Measurements from ENCODE around the gene SLC2A9. TPM values are rescaled to one million over a fixed set of nuclear protein-coding genes. Genes with fewer than 3 reads are reported as not detected.

SLC2A9 gene
- total RNA-seq, 1 donor from 2014 or later = 0.54 TPM

- H3K27me3 Mint-ChIP-seq (ENCODE audit: low read depth, unreplicated experiment) = peaks cover 8% of the 10 kb centered on the region
- TF ChIP-seq CTCF (IDR thresholded peaks at IDR 0.05; ENCODE audit: insufficient read depth, low read depth, low read length) (no peak), EZH2 (IDR thresholded peaks at IDR 0.05; ENCODE audit: insufficient read depth, low read length) (no peak)
- no peaks in the 10 kb centered on the region for H3K27me3 ChIP-seq (ENCODE audit: insufficient read depth, low read length)
- no peak overlapping the region for H3K27ac Mint-ChIP-seq (ENCODE audit: unreplicated experiment)
- H3K27ac ChIP-seq (ENCODE audit: low read depth, low read length) = no peak overlapping the region
- FAIRE-seq (no peak), DNase-seq (ENCODE audit: low read depth) (no peak)
- no peak overlapping the region for H3K9ac ChIP-seq (ENCODE audit: low read length)
- no peak overlapping the region for H3K4me2 ChIP-seq (ENCODE audit: low read length)
- peaks cover 3% of the 10 kb centered on the region for H3K9me3 Mint-ChIP-seq (ENCODE audit: unreplicated experiment)
- no peaks in the 10 kb centered on the region for H3K4me1 ChIP-seq (ENCODE audit: insufficient read depth, low read length)
- H4K20me1 ChIP-seq (ENCODE audit: insufficient read depth, low read length) = no peaks in the 10 kb centered on the region
- H3K36me3 ChIP-seq (ENCODE audit: insufficient read depth, low read length) = no peaks in the 10 kb centered on the region
- H3K4me3 ChIP-seq (ENCODE audit: insufficient read depth, low read depth, low read length) = no peak overlapping the region
- H3K79me2 ChIP-seq (ENCODE audit: insufficient read depth, low read length) = no peaks in the 10 kb centered on the region
- no peaks in the 10 kb centered on the region for H3K4me1 Mint-ChIP-seq (ENCODE audit: low read depth, unreplicated experiment)
- H3K36me3 Mint-ChIP-seq (ENCODE audit: low read depth, unreplicated experiment) = no peaks in the 10 kb centered on the region
- no peaks in the 10 kb centered on the region for H3K9me3 ChIP-seq (ENCODE audit: insufficient read depth, low read depth, low read length)
- H3K4me3 Mint-ChIP-seq (ENCODE audit: unreplicated experiment) = no peak overlapping the region
- no peak overlapping the region for H2AFZ ChIP-seq (ENCODE audit: low read depth, low read length)
These were observed 73.9 kb downstream of the SLC2A9 start for GRCh38 chr4:9947168-9948062.

- no peaks in the 10 kb centered on the region for H3K36me3 Mint-ChIP-seq (ENCODE audit: low read depth, unreplicated experiment)
- H2AFZ ChIP-seq (ENCODE audit: low read depth, low read length) = no peak overlapping the region
- TF ChIP-seq CTCF (IDR thresholded peaks at IDR 0.05; ENCODE audit: insufficient read depth, low read depth, low read length) = no peak
- TF ChIP-seq EZH2 (IDR thresholded peaks at IDR 0.05; ENCODE audit: insufficient read depth, low read length) = no peak
- no peak overlapping the region for H3K9ac ChIP-seq (ENCODE audit: low read length)
- no peak overlapping the region for H3K4me3 ChIP-seq (ENCODE audit: insufficient read depth, low read depth, low read length)
- H3K9me3 Mint-ChIP-seq (ENCODE audit: unreplicated experiment) = peaks cover 2% of the 10 kb centered on the region
- H3K4me3 Mint-ChIP-seq (ENCODE audit: unreplicated experiment) = no peak overlapping the region
- DNase-seq (ENCODE audit: low read depth) (no peak), FAIRE-seq (no peak)
- H3K4me1 Mint-ChIP-seq (ENCODE audit: low read depth, unreplicated experiment) = no peaks in the 10 kb centered on the region
- H3K4me2 ChIP-seq (ENCODE audit: low read length) = no peak overlapping the region
- no peak overlapping the region for H3K27ac Mint-ChIP-seq (ENCODE audit: unreplicated experiment)
- H3K27me3 ChIP-seq (ENCODE audit: insufficient read depth, low read length) = no peaks in the 10 kb centered on the region
- no peaks in the 10 kb centered on the region for H3K9me3 ChIP-seq (ENCODE audit: insufficient read depth, low read depth, low read length)
- H3K36me3 ChIP-seq (ENCODE audit: insufficient read depth, low read length) = no peaks in the 10 kb centered on the region
- no peaks in the 10 kb centered on the region for H3K4me1 ChIP-seq (ENCODE audit: insufficient read depth, low read length)
- no peaks in the 10 kb centered on the region for H3K79me2 ChIP-seq (ENCODE audit: insufficient read depth, low read length)
- no peaks in the 10 kb centered on the region for H4K20me1 ChIP-seq (ENCODE audit: insufficient read depth, low read length)
- H3K27ac ChIP-seq (ENCODE audit: low read depth, low read length) = no peak overlapping the region
- peaks cover 15% of the 10 kb centered on the region for H3K27me3 Mint-ChIP-seq (ENCODE audit: low read depth, unreplicated experiment)
These were observed 75.1 kb downstream of the SLC2A9 start for GRCh38 chr4:9946170-9946569.

Measured in astrocyte (in vitro differentiated cells and primary cell).